Measurements from ENCODE around the gene TMEM151B.

DNA sequence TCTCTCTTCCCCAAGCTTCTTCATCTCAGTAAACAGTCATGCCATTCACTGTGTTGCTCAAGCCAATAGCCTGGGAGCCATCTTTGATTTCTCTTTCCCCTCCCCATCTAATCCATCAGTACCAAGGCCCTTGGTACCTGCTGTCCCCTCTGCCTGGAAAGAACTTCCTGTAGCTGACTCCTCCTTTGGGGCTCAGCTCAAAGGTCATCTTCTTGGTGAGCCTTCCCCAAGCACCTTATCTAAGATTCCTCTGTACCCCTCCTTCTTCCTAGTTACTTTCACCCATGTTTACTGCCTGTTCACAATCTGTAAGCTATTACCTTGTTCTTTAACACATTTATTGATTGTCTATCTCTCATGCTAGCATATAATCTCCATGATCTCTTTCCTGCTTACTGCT, 39.4 kb downstream of the TMEM151B start:
- no peak for TF ChIP-seq POLR2AphosphoS5 (IDR thresholded peaks at IDR 0.05)
- TF ChIP-seq, protein P1, sequence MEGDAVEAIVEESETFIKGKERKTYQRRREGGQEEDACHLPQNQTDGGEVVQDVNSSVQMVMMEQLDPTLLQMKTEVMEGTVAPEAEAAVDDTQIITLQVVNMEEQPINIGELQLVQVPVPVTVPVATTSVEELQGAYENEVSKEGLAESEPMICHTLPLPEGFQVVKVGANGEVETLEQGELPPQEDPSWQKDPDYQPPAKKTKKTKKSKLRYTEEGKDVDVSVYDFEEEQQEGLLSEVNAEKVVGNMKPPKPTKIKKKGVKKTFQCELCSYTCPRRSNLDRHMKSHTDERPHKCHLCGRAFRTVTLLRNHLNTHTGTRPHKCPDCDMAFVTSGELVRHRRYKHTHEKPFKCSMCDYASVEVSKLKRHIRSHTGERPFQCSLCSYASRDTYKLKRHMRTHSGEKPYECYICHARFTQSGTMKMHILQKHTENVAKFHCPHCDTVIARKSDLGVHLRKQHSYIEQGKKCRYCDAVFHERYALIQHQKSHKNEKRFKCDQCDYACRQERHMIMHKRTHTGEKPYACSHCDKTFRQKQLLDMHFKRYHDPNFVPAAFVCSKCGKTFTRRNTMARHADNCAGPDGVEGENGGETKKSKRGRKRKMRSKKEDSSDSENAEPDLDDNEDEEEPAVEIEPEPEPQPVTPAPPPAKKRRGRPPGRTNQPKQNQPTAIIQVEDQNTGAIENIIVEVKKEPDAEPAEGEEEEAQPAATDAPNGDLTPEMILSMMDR (IDR thresholded peaks at IDR 0.05) = no peak

Data from sigmoid colon (tissue), 4 donors.